Endothelial cell of umbilical vein (primary cell): ENCODE measurements around the gene NRDE2. TPM values are rescaled to one million over a fixed set of nuclear protein-coding genes. Genes with fewer than 3 reads are reported as not detected.

Experiments
- BruUV-seq: library from RNA; stranded (reverse); fragments of 400-500 nt; replicated peaks from 2 replicates; lab custom pipeline; 2021; lab: Mats Ljungman, UMichigan
- CTCF ChIA-PET: fragments of 300-600, 350-600 bp; sonication (Branson Sonifier 250); formaldehyde crosslinking; loops from one replicate; lab custom pipeline; 2021; ENCODE audit warnings: antibody characterized with exemption, inconsistent platforms; lab: Charles Lee
- POLR2A ChIA-PET: fragments of 300-600, 350-600 bp; sonication (Branson Sonifier 250); formaldehyde crosslinking; loops from one replicate; lab custom pipeline; 2021; ENCODE audit warnings: antibody characterized with exemption, inconsistent platforms; lab: Charles Lee
- DNase-seq: peaks from one replicate; pipeline ENCODE4 v3.0.0-alpha.2; 2011; ENCODE audit warnings: low read depth, low spot score
- FAIRE-seq: peaks from 2 replicates; lab custom pipeline; 2011; peaks lifted over from hg19 to GRCh38; lab: Jason Lieb, UNC
- H2AFZ ChIP-seq: 2 replicates; pipeline ENCODE4 v1.6.0; 2012; ENCODE audit warnings: low read depth, low read length, control low read depth, inconsistent platforms
- H3K27ac ChIP-seq: 2 replicates; pipeline ENCODE4 v1.5.1; 2011; ENCODE audit warnings: low read depth, mild to moderate bottlenecking, control low read depth, low read length, moderate library complexity; ENCODE audit not compliant: insufficient read depth
- H3K27me3 ChIP-seq, 2 experiments: 2 replicates each; pipeline versions ENCODE4 v1.6.0 to v1.6.1; 2011; ENCODE audit warnings: low read length in 2 of 2, mixed read lengths in 1 of 2; ENCODE audit not compliant: control insufficient read depth in 2 of 2, insufficient read depth in 2 of 2
- H3K36me3 ChIP-seq, 2 experiments: 2 replicates in 1 of 2; 3 replicates in 1 of 2; pipeline ENCODE4 v1.5.1; 2011; ENCODE audit warnings: low read length in 2 of 2, mild to moderate bottlenecking in 1 of 2, moderate library complexity in 1 of 2; ENCODE audit not compliant: control insufficient read depth in 2 of 2, insufficient read depth in 2 of 2; ENCODE audit errors: extremely low read depth in 1 of 2
- H3K4me1 ChIP-seq: 3 replicates; pipeline ENCODE4 v1.5.1; 2011; ENCODE audit warnings: mild to moderate bottlenecking, low read length; ENCODE audit not compliant: control insufficient read depth, insufficient read depth; ENCODE audit errors: extremely low read depth
- H3K4me2 ChIP-seq: 2 replicates; pipeline ENCODE4 v1.6.1; 2011; ENCODE audit warnings: low read length, control low read depth, mixed read lengths; ENCODE audit not compliant: insufficient read depth
- H3K4me3 ChIP-seq, 3 experiments: fragments of 200-600 bp in 1 of 3; sonication (generic), shearing (Covaris generic) in 1 of 3; replicated peaks in 1 of 3; 2 replicates each; pipeline ENCODE4 v1.5.1; 2011 to 2016; ENCODE audit warnings: control low read depth in 3 of 3, low read length in 3 of 3, mild to moderate bottlenecking in 2 of 3, inconsistent platforms in 1 of 3, low read depth in 1 of 3, moderate library complexity in 1 of 3; ENCODE audit not compliant: insufficient read depth in 1 of 3
- H3K79me2 ChIP-seq: 2 replicates; pipeline ENCODE4 v1.6.0; 2012; ENCODE audit warnings: low read length, inconsistent platforms; ENCODE audit not compliant: control insufficient read depth, insufficient read depth
- H3K9ac ChIP-seq: replicated peaks from 2 replicates; pipeline ENCODE3; 2011; ENCODE audit warnings: low read length, control low read depth; ENCODE audit not compliant: insufficient read depth; ENCODE audit errors: extremely low read depth
- H3K9me1 ChIP-seq: replicated peaks from 3 replicates; pipeline ENCODE4 v1.6.0; 2011; ENCODE audit warnings: mild to moderate bottlenecking, low read length; ENCODE audit not compliant: control insufficient read depth, insufficient read depth; ENCODE audit errors: extremely low read depth
- H3K9me3 ChIP-seq: replicated peaks from 2 replicates; pipeline ENCODE4 v1.5.1; 2012; ENCODE audit warnings: low read length, inconsistent platforms; ENCODE audit not compliant: control insufficient read depth, insufficient read depth
- H4K20me1 ChIP-seq: replicated peaks from 2 replicates; pipeline ENCODE3; 2011; ENCODE audit warnings: mild to moderate bottlenecking, low read length; ENCODE audit not compliant: control insufficient read depth, insufficient read depth; ENCODE audit errors: extremely low read depth
- CTCF ChIP-seq, 2 donors: IDR thresholded peaks; 1 replicate in 1 of 2; 2 replicates in 1 of 2; pipeline ENCODE4 v1.5.1; 2011; ENCODE audit warnings: low read length in 2 of 2, mild to moderate bottlenecking in 2 of 2, moderate library complexity in 2 of 2, control low read depth in 1 of 2, inconsistent platforms in 1 of 2, low read depth in 1 of 2; ENCODE audit not compliant: insufficient read depth in 1 of 2; ENCODE audit errors: extremely low read depth in 1 of 2
- EZH2 ChIP-seq: IDR thresholded peaks from 2 replicates; pipeline ENCODE4 v1.6.1; 2012; ENCODE audit warnings: borderline replicate concordance, low read depth, mild to moderate bottlenecking, moderate library complexity, low read length, inconsistent platforms; ENCODE audit not compliant: severe bottlenecking
- FOS ChIP-seq: IDR thresholded peaks from 2 replicates; pipeline ENCODE4 v1.6.1; 2011; ENCODE audit warnings: mild to moderate bottlenecking, low read length, moderate library complexity, borderline replicate concordance; ENCODE audit not compliant: insufficient read depth
- GATA2 ChIP-seq: IDR thresholded peaks from 2 replicates; pipeline ENCODE4 v1.7.0; 2011; ENCODE audit warnings: low read depth, mild to moderate bottlenecking, moderate library complexity, mixed read lengths, low read length; ENCODE audit not compliant: insufficient read length, insufficient read depth
- JUN ChIP-seq: IDR thresholded peaks from 2 replicates; pipeline ENCODE4 v1.6.1; 2011; ENCODE audit warnings: borderline replicate concordance, low read depth; ENCODE audit not compliant: insufficient read length, insufficient read depth
- MAX ChIP-seq: IDR thresholded peaks from 2 replicates; pipeline ENCODE4 v1.6.1; 2011; ENCODE audit not compliant: insufficient read depth, insufficient read length
- MYC ChIP-seq: IDR thresholded peaks from one replicate; pipeline ENCODE4 v1.6.1; 2011; ENCODE audit warnings: mild to moderate bottlenecking, low read depth, low read length
- POLR2A ChIP-seq: IDR thresholded peaks from 2 replicates; pipeline ENCODE4 v1.6.1; 2012; ENCODE audit warnings: low read depth, mild to moderate bottlenecking, control low read depth, low read length
- POLR2AphosphoS5 ChIP-seq: IDR thresholded peaks from 2 replicates; pipeline ENCODE4 v1.6.1; 2012; ENCODE audit warnings: low read depth, mild to moderate bottlenecking, control low read depth, low read length, moderate library complexity; ENCODE audit not compliant: insufficient read depth
- dilution Hi-C: fragments of 300-500 bp; cut with MboI; formaldehyde crosslinking; loops from one replicate; pipeline ENCODE4 v1.15.0; 2019; ENCODE audit warnings: low sequenced_read_pairs; ENCODE audit not compliant: extremely low pct_ligation_motif_present
- intact Hi-C: fragments of 100-400 bp; cut with micrococcal nuclease; formaldehyde crosslinking; loops from one replicate; pipeline ENCODE4 v1.10.0; 2022
- polyA plus RNA-seq, 4 experiments: library from polyadenylated mRNA; depleted of rRNA in 3 of 4; stranded (reverse) in 3 of 4; unstranded in 1 of 4; fragments of >200 nt; gene quantifications; 2 replicates each; pipeline versions ENCODE4 v1.2.1 to v1.2.3, GENCODE V29; 2011 to 2012; ENCODE audit warnings: missing spikeins in 1 of 4
- total RNA-seq: library from RNA; stranded (reverse); gene quantifications from 2 replicates; pipeline ENCODE4 v1.2.3, GENCODE V29; 2021

NRDE2 gene
- total and polyA plus RNA-seq, 2 donors (not counting 3 experiments of a cell fraction or from before 2014, with no cell fraction given), result 8.5 to 22.1 TPM

GRCh38 chr14:90276646-90277367 lies 54.9 kb downstream of the NRDE2 start:
- FAIRE-seq, result no peak
- Histone ChIP-seq H3K9me1 (no peaks in the 10 kb centered on the region), H3K9ac (peak overlapping the region; percentile 26), H3K4me3 (no peak overlapping the region), H3K27me3 (no peaks in the 10 kb centered on the region), H4K20me1 (no peaks in the 10 kb centered on the region), H3K9me3 (no peaks in the 10 kb centered on the region), H2AFZ (no peak overlapping the region), H3K27ac (peak overlapping the region; percentile 87), H3K4me1 (peaks cover 37% of the 10 kb centered on the region), H3K79me2 (peaks cover 2% of the 10 kb centered on the region), H3K4me2 (no peak overlapping the region), H3K36me3 (peaks cover 14 to 15% of the 10 kb centered on the region in 2 experiments)
- no TSS peak for BruUV-seq
- intact Hi-C loops, result no loop called here
- DNase-seq, result no peak
- dilution Hi-C loops, result no loop called here
- CTCF ChIA-PET, result interaction anchor here (1.7 to 2.2 kb wide), 3 partner anchors 12 to 482 kb away, joined by 5 to 9 read pairs (median 5); no protein-coding TSS in a partner anchor
- POLR2A ChIA-PET, result interaction anchor here (0.6 kb wide), 1 partner anchor 10 kb away, joined by 4 read pairs; no protein-coding TSS in a partner anchor
- TF ChIP-seq FOS, result no peak
- TF ChIP-seq POLR2AphosphoS5, result no peak
- no peak for TF ChIP-seq MAX
- TF ChIP-seq POLR2A, result no peak
- no peak for TF ChIP-seq MYC
- no peak for TF ChIP-seq EZH2
- TF ChIP-seq GATA2, result no peak
- TF ChIP-seq JUN, result no peak
- TF ChIP-seq CTCF (IDR thresholded peaks at IDR 0.05; ENCODE audit: extremely low read depth in 1 of 2, insufficient read depth in 1 of 2, low read depth in 1 of 2, low read length in 2 of 2), result no peak
